OCI-LY7 (cell line): ENCODE data around the gene NUDT3. TPM values are rescaled to one million over a fixed set of nuclear protein-coding genes. Genes with fewer than 3 reads are reported as not detected.

ENCODE experiments used
- BruUV-seq: library from RNA; stranded (reverse); fragments of 400-500 nt; replicated peaks from 2 replicates; lab custom pipeline; 2021; lab: Mats Ljungman, UMichigan
- CTCF ChIA-PET: fragments of 300-600 bp; sonication (Branson Sonifier 250); formaldehyde crosslinking; loops from one replicate; lab custom pipeline; 2022; ENCODE audit warnings: antibody characterized with exemption; ENCODE audit not compliant: unreplicated experiment; lab: Charles Lee
- POLR2A ChIA-PET: fragments of 300-600 bp; sonication (Branson Sonifier 250); formaldehyde crosslinking; loops from one replicate; lab custom pipeline; 2022; ENCODE audit warnings: antibody characterized with exemption; lab: Charles Lee
- DNase-seq: peaks from one replicate; pipeline ENCODE4 v3.0.0-alpha.2; 2015; ENCODE audit warnings: low spot score
- H2AFZ ChIP-seq: fragments of 200-600 bp; sonication (generic), shearing (Covaris generic); 2 replicates; pipeline ENCODE4 v1.6.1; 2014; ENCODE audit warnings: mild to moderate bottlenecking, antibody characterized with exemption, low read length, moderate library complexity
- H3K27ac ChIP-seq: fragments of 200-600 bp; sonication (generic); 2 replicates; pipeline ENCODE4 v1.5.1; 2014; ENCODE audit warnings: mixed run types, low read depth, mild to moderate bottlenecking, moderate library complexity, low read length, inconsistent platforms; ENCODE audit not compliant: poor library complexity, severe bottlenecking
- H3K36me3 ChIP-seq: fragments of 200-600 bp; sonication (generic); 2 replicates; pipeline ENCODE4 v1.6.1; 2014; ENCODE audit warnings: mild to moderate bottlenecking, antibody characterized with exemption, low read length, moderate library complexity, mixed read lengths; ENCODE audit not compliant: insufficient read depth
- H3K4me1 ChIP-seq: fragments of 200-600 bp; sonication (generic); 2 replicates; pipeline ENCODE4 v1.5.1; 2014; ENCODE audit warnings: mild to moderate bottlenecking, low read length; ENCODE audit not compliant: insufficient read depth, poor library complexity, severe bottlenecking
- H3K4me2 ChIP-seq: fragments of 200-600 bp; sonication (generic); 2 replicates; pipeline ENCODE4 v1.6.1; 2014; ENCODE audit warnings: mild to moderate bottlenecking, low read length
- H3K4me3 ChIP-seq: fragments of 200-600 bp; sonication (generic); 2 replicates; pipeline ENCODE4 v1.5.1; 2014; ENCODE audit warnings: mild to moderate bottlenecking, low read depth, low read length; ENCODE audit not compliant: poor library complexity, severe bottlenecking
- H3K79me2 ChIP-seq: fragments of 200-600 bp; sonication (generic); 2 replicates; pipeline ENCODE4 v1.6.1; 2016; ENCODE audit warnings: low read depth, mild to moderate bottlenecking, low read length, moderate library complexity, mixed read lengths; ENCODE audit not compliant: insufficient read depth
- H3K9me2 ChIP-seq: fragments of 200-600 bp; sonication (generic); 2 replicates; pipeline ENCODE4 v1.6.1; 2016; ENCODE audit warnings: mild to moderate bottlenecking, low read length, mixed read lengths; ENCODE audit not compliant: insufficient read depth
- H3K9me3 ChIP-seq: fragments of 200-600 bp; sonication (generic); 2 replicates; pipeline ENCODE4 v1.6.1; 2014; ENCODE audit warnings: mild to moderate bottlenecking, mixed run types, low read length, mixed read lengths
- H4K20me1 ChIP-seq: fragments of 200-600 bp; sonication (generic); 2 replicates; pipeline ENCODE4 v1.6.1; 2014; ENCODE audit warnings: mild to moderate bottlenecking, antibody characterized with exemption, low read length, moderate library complexity, mixed read lengths; ENCODE audit not compliant: insufficient read depth
- EZH2phosphoT487 ChIP-seq: fragments of 200-600 bp; sonication (generic); IDR thresholded peaks from 2 replicates; pipeline ENCODE4 v1.6.1; 2018; ENCODE audit warnings: low read depth, borderline replicate concordance, mild to moderate bottlenecking, mixed run types, antibody characterized with exemption, low read length, moderate library complexity, mixed read lengths
- intact Hi-C: fragments of 100-400 bp; cut with micrococcal nuclease; formaldehyde crosslinking; loops from one replicate; pipeline ENCODE4 v1.10.0; 2022; ENCODE audit not compliant: unreplicated experiment
- total RNA-seq, 2 experiments: library from RNA; depleted of rRNA in 1 of 2; stranded (reverse); fragments of >200 nt in 1 of 2; shearing (Covaris generic) in 1 of 2; gene quantifications; 2 replicates each; pipeline ENCODE4 v1.2.3, GENCODE V29; 2014 to 2022
- TF ChIP-seq, protein P1 (sequence below): fragments of 200-600 bp; sonication (generic); conservative IDR thresholded peaks from 2 replicates; pipeline ENCODE4 v1.5.1; 2014; ENCODE audit warnings: mild to moderate bottlenecking, antibody characterized with exemption, low read length, moderate library complexity, mixed read lengths

The NUDT3 gene
- total RNA-seq, 2 experiments from 2014 or later: 30.7 to 43.0 TPM

- Histone ChIP-seq H2AFZ (peak within 1 kb of the TSS; percentile 91), H3K9me3 (no peaks in the 10 kb centered on the region), H3K36me3 (peaks cover 32% of the 10 kb centered on the region), H3K4me3 (peak within 1 kb of the TSS; percentile 81), H3K4me1 (peaks cover 31% of the 10 kb centered on the region), H3K4me2 (peak within 1 kb of the TSS; percentile 92), H3K27ac (peak within 1 kb of the TSS; percentile 41), H4K20me1 (no peaks in the 10 kb centered on the region), H3K9me2 (no peaks in the 10 kb centered on the region), H3K79me2 (no peaks in the 10 kb centered on the region)
- CTCF ChIA-PET: interaction anchor here (1.2 to 2.6 kb wide), 2 partner anchors 127 to 166 kb away, joined by 3 to 18 read pairs; no protein-coding TSS in a partner anchor
- peak; percentile 97 for DNase-seq
- intact Hi-C loops: loop anchor here (1.0 to 5.0 kb wide), 7 partner anchors 144 to 893 kb away; partner anchors contain the start of genes NUDT3, RPS10 and TCP11
- TF ChIP-seq, protein P1, sequence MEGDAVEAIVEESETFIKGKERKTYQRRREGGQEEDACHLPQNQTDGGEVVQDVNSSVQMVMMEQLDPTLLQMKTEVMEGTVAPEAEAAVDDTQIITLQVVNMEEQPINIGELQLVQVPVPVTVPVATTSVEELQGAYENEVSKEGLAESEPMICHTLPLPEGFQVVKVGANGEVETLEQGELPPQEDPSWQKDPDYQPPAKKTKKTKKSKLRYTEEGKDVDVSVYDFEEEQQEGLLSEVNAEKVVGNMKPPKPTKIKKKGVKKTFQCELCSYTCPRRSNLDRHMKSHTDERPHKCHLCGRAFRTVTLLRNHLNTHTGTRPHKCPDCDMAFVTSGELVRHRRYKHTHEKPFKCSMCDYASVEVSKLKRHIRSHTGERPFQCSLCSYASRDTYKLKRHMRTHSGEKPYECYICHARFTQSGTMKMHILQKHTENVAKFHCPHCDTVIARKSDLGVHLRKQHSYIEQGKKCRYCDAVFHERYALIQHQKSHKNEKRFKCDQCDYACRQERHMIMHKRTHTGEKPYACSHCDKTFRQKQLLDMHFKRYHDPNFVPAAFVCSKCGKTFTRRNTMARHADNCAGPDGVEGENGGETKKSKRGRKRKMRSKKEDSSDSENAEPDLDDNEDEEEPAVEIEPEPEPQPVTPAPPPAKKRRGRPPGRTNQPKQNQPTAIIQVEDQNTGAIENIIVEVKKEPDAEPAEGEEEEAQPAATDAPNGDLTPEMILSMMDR: peak; percentile 81
- no peak for TF ChIP-seq EZH2phosphoT487
- POLR2A ChIA-PET: interaction anchor here (0.6 to 1.6 kb wide), 6 partner anchors 12 to 360 kb away, joined by 3 to 7 read pairs (median 4); partner anchors contain the start of genes HMGA1 and NUDT3
- no TSS peak for BruUV-seq
These were observed 143.6 kb downstream of the NUDT3 start, which contains the start of gene SMIM29 for GRCh38 chr6:34248727-34249468. TSS of gene SMIM29 (minus strand) at chr6:34249006. CDS start at chr6:34247791, 1,215 bp downstream.

DNA sequence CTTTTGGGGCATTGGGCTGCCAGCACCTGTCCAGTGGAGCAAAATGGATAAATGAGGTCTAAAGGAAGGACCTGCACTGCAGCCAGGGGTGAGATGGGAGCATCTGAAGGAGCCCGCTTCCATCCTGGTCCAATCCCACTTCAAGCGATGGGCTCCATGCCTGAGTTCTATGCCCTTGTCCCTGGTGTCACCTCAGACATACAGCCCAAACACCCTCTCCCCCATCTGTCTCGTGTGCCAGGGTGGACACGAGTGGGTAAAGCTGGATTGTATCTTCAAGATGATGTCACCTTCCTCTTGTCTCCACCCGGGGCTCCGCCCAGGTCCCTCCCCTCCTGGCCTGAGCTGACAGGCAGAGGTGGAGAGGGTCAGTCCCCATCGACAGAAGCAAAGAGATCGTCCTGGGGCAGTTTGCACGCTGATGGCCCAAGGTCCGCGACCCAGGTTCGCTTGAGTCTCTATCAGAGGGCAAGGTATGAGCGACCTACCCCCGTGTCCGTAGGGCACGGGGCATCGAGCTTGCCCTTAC lies 144.2 kb downstream of the NUDT3 start:
- Histone ChIP-seq H3K9me2 (no peaks in the 10 kb centered on the region), H3K4me1 (peaks cover 36% of the 10 kb centered on the region), H2AFZ (peak overlapping the region; percentile 50), H3K79me2 (no peaks in the 10 kb centered on the region), H4K20me1 (no peaks in the 10 kb centered on the region), H3K9me3 (no peaks in the 10 kb centered on the region), H3K27ac (peak overlapping the region; percentile 41), H3K36me3 (peaks cover 38% of the 10 kb centered on the region), H3K4me3 (peak overlapping the region; percentile 81), H3K4me2 (peak overlapping the region; percentile 92)
- TF ChIP-seq, protein P1: no peak
- TF ChIP-seq EZH2phosphoT487: no peak
- POLR2A ChIA-PET: interaction anchor here (1.6 kb wide), 1 partner anchor 11 kb away, joined by 5 read pairs; the partner anchor contains the start of gene HMGA1
- peak; percentile 42 for DNase-seq
- TSS peak; percentile 74 for BruUV-seq
- intact Hi-C loops: loop anchor here (2.0 to 5.0 kb wide), 4 partner anchors 145 to 894 kb away; partner anchors contain the start of genes NUDT3 and TCP11
- CTCF ChIA-PET: interaction anchor here (1.2 to 2.6 kb wide), 2 partner anchors 128 to 167 kb away, joined by 3 to 18 read pairs; no protein-coding TSS in a partner anchor
